NOMO-1 (cell line): ENCODE measurements around the gene PLPP4.

Experiments
- DNase-seq, 2 experiments: peaks; one replicate each; lab custom pipeline; 2025; ENCODE audit not compliant: unreplicated experiment in 2 of 2; lab: John Stamatoyannopoulos, UW

Gene PLPP4

DNA sequence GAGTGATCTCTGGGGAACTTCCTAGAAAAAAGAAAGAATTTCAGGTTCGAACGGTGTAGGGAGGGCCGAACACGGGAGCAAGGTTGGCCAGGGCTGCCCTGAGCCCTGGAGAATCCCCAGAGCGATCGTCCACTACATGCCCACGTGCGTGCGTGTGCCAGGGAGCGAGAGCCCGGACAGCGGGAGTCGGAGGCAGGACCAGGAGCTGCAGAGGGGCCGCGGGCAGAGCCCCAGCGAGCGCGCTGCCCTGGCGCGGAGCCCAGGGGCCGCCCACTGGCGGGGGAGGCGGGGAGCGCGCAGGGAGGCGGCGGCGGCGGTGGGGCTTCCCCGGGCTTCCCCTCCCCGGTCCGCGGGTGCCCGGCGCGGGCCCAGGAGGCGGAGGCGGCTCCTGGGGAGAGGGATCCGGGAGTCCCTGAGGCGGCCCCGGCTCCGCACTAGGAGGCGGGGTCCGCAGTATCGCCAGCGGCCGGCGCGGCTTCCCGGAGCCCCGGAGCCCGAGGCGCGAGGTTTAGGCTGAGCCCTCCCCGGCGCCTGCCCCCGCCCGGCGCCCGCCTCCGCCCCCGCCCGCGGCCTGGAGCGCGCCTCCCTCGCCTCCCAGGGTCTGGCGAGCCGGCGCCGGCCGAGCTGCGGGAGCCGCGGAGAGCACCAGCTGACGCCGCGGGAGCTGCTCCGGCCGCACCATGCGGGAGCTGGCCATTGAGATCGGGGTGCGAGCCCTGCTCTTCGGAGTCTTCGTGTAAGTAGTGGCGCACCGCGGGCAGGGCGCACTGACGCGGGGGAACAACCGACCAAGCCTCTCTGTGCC is at the start of gene PLPP4:
TSS of gene PLPP4 (plus strand) at position 602 of the 805 bp plus-strand sequence. CDS start at position 681, 79 bp downstream.
- peak in 1 of 2 experiments; percentile 21 for DNase-seq

DNA sequence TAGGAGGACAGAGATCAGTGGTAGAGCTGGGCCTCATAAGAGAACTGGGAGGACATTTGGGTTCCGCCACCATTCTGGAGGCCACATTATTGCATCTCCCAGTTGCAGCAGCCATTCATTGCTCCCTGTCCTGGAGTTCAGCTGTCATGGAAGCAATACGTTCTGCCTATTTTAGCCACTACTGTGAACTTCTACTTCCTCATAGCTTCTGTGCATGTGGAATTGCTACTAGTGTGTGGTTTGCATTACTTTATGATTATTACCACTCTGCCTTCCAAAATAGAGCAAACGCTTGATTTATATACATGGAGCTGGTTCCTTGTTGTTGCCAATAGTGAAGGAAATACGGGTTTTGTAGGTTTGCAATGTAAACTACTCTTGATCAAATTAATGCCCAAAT is 47.2 kb upstream of the PLPP4 start:
- no peak for DNase-seq

DNA sequence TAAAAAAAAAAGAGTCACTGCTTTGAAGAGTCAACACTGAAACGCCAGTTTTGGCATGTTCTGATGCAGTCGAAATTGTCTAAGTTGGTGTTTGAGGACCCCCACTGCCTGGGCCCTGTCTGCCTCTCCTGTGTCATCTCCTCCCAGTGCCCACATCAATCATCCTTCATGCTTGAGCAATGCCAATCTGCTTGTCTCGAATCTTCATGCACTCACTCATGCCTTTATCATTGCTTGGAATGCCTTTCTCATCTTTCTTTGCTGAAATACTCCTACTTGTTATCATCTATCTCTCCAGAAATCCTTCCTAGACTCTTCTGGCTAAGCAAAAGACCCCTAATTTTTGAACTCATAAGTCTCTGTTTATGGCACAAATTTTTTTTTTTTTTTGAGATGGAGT is 42.1 kb upstream of the PLPP4 start:
- DNase-seq: no peak

DNA sequence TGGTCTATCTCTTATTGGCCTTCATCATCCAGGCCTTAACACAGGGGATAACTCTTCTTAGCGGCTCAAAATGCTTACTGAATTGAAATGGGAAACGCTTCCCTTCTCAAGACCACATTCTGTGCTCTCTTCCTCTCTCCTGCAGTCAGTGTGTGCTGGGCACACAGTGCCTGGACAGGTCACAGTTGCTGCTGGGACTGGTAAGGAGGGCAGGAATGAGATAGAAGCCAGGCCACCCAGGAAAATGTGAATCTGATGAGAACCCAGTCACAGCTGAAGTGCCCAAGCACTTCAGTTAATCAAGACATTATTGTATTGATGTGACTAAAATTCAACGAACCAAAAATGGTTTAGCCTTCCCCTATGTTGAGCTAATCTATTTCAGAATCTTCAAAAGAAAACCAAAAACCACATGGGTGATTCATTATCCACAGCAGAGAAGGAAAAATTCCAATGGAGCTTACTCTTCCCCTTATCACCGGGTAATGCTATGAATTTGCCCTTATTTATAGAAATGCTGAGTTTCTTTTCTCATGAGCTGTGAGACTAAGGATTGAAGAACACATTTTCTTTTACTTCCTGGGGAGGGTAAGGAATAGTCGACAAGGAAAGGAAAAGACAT is 41.2 kb upstream of the PLPP4 start:
- DNase-seq: no peak

DNA sequence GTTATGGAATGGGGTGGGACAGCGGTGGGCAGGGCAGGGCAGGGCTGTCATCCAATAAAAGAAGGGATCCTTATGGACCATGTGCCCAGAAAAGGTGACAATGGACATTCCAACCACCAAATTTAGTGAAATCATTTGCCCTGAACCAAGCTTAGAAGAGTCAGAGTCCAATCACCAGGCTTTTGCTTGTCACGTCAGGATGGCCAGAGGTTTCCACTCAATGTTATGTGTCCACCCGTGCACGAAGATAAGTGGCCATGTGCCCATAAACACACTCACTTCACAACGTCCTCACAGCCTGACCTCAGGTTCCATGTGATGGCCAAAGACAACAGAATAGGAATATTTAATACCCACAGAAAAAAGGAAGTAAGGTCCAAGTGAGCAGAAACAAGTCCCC is 36.6 kb upstream of the PLPP4 start:
- no peak for DNase-seq

DNA sequence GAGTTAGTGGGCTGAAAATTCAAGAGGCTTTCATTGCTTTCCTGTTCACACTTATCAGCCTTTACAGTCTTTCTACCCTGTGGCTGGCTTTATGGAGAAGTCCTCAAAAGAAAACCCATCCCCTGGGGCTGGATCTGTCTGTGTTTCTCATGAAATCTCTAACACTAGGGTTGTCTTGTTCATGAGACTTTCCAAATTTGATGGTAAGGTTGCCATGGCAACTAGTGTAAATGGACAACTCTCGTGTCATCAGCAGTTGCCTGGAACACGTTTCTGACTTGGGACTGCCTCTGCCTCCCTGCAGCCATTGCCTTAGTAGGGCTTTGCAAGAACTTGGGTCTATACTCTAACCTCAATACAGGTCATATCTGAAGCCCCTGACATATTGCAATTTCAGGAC is 35.8 kb upstream of the PLPP4 start:
- DNase-seq: no peak

DNA sequence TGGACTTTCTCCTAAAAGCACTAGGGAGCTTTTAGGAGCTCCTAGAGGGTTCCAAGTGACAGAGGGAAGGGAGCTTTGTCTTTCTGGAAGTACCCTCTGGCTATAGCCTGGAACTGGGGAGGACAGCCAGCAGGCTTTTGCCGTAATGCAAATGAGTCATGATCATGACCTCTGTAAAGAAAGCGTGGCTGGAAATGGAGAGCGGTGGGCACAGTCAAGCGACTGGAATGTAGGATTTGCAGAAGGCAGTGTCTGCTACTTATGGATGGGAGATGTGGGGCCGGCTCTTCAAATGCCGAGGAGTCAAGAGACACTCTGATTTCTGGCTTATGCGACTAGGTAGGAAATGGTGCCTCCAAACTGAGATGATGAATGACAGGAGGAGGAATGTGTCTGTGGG is 34.6 kb upstream of the PLPP4 start:
- no peak for DNase-seq

DNA sequence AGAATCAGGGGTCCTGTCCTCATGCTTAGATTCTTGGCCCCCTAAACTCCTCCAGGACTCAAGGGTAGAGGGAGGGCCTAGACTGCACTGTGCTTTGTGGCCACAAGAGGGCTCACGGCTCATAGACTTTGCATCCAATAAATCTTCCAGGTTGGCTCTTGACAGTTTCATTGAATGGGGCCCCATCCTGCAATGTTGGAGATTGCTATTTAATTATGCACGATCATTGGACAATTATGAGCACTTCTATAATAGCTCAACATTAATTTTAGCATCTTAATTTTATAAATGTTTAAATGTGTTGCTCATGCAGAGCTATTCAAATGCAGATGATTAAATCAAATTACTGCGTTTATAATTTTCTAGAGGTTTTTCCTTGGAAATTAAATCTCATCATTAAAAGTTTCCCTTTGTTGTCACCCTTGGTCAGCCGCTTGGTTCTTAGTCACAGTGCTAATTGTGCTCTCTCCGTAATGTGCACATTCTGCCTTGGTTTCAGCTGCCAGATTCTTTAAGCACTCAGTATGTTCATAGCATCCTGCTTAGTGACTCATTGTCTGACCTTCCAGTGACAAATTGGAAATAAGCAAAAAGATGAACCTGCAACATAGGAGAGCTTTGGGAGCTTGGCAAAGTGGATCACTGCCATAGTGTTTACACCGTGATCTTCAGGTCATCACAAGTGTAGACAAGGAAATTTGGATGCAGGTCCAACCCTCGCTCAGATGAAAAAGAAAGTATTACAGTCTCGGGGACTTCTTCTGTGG is 33.4 kb upstream of the PLPP4 start:
- peak; percentile 23 to 36 for DNase-seq

DNA sequence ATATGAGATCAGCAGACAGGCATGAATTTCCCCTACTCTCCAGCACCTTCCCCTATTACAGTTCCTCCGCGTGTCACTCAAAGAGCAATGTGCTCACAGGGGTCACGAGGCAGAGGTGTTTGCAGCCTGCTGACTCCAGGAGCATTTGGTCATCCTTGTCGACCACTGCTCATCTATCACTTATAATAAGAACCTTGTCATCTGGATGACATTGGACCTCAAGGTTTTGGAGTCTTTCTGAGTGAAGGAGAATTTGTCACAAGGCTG is 32.9 kb upstream of the PLPP4 start:
- peak in 1 of 2 experiments; percentile 23 for DNase-seq

DNA sequence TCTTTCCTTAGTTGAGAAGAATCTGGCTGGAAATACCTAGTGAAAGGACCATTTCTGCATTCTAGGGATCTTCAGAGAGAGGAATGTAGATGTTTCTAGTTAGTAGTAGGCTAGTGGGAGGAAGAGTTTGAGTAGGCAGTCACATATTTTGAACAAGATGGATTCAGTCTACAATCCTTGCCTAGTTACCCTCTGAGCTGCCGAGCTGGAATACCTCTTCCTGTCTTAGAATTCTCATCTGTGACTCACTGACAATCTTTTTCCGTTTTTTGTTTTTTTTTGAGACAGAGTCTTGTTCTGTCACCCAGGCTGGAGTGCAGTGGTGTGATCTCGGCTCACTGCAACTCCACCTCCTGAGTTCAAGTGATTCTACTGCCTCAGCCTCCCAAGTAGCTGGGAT is 30.7 kb upstream of the PLPP4 start:
- DNase-seq: no peak

DNA sequence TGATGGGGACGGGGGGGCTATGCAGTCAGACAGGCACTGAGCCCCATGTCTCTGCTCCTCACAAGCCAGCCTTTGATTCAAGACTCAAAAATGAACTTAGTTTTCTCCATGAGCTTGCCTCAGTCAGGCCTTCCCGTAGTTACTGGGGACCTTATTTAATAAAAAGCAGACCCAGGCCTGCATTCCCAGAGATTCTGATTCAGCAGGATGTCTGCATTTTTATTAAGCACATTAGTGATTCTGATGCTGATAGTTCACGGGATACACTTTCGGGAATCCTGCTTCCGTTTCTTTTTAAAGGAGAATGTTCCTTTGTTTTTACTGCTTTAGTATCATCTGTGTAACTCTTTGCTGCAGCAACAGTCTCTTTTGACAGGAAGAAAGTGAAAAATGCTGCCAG is 28.3 kb upstream of the PLPP4 start:
- DNase-seq: no peak

DNA sequence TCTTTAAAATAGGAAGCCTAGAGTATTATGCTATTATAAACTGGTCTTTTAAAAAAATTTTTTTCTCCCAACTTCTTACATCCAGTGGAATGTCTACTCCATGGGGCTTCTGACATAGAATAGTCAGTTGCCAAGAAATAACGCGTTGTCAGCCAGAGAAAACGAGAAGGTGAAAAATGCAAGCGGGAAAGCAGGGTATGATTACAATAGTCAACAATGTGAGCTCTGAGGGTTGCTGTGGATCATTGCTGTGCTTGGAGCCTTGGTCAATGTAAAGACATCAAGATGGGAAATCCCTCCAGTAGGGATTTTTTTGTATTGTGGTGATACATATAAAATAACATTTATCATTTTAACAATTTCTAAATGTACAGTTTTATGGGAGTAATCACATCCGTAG is 27.6 kb upstream of the PLPP4 start:
- no peak for DNase-seq

DNA sequence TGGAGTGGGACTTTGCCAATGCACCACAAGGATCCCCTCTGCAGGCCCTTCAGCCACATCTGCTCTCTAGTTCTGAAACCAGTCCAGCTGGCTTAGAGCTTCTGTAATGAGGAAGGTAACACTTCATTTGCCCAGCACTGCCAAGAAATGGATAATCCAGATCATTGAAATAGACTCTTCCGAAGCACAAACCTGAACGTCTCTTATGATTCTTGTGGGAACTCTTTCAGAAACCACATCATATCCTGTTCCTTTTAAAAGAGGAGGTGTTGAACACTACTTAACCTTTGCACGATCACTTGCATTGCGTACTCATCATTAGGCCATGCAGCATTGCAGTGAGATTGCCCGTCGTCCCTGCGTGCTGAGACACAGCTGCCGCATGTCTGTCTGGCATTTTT is 25.8 kb upstream of the PLPP4 start:
- DNase-seq: no peak

DNA sequence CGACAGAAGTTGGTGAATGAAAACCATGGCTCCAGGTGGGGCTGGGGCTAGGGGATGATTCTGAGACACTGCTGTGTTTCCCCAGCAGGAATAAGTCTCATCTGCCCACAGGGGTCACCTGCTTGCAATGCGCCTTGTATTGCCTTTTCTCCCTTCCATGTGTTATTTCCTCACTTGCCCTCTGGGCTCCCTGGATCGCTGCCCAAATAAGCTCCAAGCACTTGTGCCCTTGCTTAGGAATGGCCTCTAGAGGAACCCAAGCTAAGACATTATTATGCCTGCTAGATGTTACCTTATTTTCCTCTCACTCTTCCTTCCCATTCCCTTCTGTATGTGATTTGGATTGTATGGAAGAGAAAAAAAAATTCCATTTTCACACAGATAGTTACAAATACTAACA is 24.8 kb upstream of the PLPP4 start:
- no peak for DNase-seq

DNA sequence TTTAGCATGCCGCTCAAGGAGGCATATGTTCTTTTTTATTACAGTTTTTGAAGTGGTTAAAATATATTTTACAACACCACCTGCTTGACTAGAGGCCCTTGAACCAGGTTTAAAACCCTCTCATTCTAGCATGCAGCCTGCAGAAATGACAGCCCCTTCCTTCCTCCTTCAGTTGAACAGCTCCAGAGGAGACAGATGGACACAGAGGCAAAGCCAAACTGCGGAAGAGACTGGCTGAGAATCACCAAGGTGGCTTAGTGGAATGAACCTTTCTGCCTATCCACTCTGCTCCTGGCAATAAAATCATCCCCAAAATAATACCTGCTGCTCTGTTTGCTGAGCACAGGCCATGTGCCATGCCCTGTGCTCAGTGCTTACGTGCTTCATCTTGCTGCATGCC is 23.9 kb upstream of the PLPP4 start:
- no peak for DNase-seq

DNA sequence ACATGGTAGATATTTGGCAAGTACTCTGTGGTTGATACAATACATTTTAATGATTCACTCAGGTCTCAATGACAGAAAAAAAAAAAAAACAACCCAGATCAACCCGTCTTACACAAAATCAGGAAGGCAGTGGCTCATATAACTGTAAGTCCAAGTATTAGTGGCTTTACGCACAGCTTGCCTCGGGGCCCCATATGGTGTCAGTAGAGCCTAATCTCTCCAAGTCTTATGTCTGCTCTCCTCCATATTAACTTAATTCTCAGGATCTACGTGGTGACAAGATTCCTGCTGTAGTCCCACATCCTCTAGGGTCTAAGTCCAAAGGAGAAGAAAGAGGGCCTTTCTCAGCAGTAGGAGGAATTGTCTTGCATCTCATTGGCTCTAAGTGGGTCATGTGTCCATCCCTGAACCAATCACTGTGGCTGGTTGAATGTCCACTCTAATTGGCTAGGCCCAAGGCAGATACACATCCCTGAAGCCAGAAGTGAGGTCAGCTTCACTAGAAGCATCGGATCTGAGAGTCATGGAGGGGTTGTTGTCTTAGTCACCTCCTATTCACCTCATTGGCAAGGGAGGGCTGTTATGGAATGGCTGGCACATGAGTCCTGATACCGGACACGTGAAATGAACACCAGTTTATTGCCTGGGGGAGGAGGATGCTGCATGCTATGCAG is 20.5 kb upstream of the PLPP4 start:
- DNase-seq: no peak

DNA sequence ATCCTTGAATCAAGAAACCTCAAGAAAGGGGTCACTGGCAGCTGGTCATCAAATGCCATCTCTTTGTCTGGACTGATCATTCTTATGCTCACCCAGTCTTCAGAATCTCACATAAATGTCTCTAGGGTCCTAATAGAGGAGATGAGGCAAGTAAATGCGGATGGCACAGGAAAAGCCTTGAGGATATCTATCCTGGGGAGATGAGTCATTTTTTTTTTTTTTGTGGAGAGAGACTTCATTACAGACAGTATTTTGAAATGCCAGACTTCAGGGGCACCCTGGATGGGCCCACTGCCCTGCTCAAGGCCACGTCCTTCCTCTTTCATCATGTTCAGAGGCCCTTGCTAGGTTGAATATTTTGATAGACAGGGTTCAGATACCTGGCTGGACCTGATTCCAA is 19.5 kb upstream of the PLPP4 start:
- no peak for DNase-seq

DNA sequence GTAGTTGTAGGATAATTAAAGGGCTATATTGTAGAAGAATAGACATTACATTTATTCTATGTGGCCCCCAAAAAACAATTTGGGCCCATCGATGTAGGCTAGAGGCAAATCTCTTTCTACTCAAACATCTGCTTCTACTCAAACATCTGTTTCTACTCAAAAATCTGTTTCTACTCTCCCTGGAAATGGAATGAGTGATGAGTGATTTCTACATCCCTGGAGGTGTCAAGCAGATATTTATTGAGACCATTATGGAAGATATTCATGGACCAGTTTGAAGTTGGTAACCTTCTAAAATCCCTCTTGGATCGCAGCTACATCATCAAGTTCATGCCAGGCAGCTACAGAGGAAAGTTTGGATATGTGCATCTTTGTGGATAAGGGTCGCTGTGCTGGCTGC is 5.1 kb upstream of the PLPP4 start:
- no peak for DNase-seq

DNA sequence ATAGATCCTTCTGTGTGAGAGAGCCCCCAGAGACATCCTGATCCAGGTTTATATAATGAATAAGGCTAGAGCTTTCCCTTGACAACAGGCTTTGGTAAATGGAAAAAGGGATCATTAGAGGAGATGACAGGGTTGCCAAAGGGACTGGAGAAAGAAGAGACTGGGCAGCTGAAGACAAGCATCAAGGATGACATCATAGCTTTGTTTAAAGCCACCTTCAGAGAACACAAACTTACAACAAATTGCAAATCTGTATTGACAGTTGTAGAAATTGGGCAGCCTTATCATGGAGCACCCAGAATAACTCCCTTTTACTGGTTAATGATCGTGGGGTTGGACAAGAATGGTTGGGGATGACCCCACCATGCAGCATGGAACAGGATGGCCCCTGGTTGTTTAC is 3.7 kb upstream of the PLPP4 start:
- no peak for DNase-seq

DNA sequence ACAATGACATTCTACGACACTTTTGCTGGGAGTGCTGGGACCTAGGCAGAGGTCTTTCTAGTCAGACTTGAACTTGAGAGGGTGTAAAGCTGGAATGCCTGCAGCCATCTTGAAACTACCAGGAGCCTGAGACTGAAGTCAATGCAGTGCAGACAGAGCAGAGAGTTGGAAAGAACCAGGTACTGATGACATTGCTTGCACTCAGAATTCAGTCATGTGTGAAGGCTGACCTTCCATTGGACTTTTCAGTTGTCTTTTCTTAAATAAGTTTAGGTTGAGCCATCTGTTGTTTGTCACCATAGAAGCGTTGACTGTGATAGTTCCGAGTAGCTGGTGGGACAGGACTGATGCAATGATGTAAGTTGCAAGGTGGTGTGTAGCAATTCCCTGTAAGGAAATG is 3.1 kb upstream of the PLPP4 start:
- DNase-seq: no peak

DNA sequence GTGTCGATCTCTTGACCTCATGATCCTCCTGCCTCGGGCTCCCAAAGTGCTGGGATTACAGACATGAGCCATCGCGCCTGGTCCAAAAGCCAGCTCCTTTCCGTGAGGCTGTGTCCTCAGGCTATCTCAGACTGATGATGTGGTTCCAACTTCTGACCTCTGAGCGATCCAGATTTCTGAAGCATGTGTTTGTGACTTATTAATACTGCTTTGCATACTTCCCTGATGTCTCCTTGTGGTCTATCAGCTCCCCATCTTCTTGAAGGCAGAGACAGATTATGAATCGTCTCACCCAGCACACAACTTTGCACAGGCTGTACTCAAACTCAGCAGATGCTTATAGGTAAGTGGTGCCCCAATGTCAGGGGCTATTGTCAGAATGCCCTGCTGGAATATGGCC is 2.0 kb upstream of the PLPP4 start:
- DNase-seq: no peak

DNA sequence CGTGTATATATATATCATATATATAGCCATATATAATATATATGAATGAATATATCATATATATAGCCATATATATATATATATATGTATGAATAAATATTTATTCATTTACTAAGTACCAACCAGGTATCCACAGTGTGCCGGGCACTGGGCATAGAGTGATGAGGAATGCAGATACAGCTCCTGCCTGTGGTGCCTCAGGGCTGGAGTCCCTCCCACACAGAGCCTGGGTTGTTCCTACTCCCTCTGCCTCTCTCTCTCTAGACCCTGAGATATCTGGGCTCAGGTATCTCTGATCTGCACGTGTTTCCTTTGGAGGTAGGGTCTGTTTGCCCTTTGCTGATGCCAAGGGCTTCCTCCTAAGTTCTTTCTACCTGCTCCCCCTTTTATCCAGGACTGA is 1.4 kb upstream of the PLPP4 start:
- DNase-seq: no peak
